HTR-8/SVneo (cell line): Measurements from ENCODE around the gene HDAC4.
"Not testable (repeated sequence)": the region's sequence is repeated elsewhere in the genome, so short reads cannot be mapped to it uniquely, and the experiment has no call there.

Source experiments
- DNase-seq: peaks from one replicate; pipeline ENCODE4 v3.0.0; 2011; ENCODE audit warnings: low spot score, mixed read lengths; ENCODE audit not compliant: insufficient read length
- FAIRE-seq: peaks from 2 replicates; lab custom pipeline; 2011; peaks lifted over from hg19 to GRCh38; lab: Jason Lieb, UNC

Gene HDAC4

DNA sequence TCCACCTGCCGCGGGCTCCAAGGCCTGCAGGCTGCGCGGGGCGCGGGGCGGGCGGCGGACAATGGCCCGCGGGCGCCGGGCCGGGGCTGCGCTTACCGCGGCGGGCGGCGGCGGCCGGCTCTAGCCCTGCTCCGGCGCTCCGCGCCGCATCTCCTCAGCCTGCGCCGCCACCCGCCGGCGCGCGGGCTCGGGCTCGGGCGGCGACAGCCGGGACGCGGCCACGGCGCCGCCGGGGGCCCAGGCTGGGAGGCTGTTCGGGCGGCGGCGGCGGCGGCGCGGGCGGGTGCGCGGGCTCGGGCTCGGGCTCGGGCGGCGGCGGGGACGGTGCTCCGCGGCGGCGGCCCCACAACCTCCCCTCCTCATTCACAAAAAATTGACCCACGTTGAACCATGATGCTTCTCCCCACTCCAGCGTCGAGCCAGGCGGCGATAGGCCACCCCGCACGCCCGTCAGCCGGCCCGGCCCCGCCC is at the start of gene HDAC4:
TSS of gene HDAC4 (minus strand) at position 425 of the 471 bp plus-strand sequence. CDS start 48,321 bp downstream, outside the sequence.
- DNase-seq (no peak), FAIRE-seq (no peak)

- not testable (repeated sequence) for FAIRE-seq, DNase-seq
Observed at GRCh38 chr2:239449468-239449867, 48.6 kb upstream of the HDAC4 start.

GRCh38 chr2:239445771-239446524 is 45.1 kb upstream of the HDAC4 start:
- FAIRE-seq (no peak), DNase-seq (no peak)

DNA sequence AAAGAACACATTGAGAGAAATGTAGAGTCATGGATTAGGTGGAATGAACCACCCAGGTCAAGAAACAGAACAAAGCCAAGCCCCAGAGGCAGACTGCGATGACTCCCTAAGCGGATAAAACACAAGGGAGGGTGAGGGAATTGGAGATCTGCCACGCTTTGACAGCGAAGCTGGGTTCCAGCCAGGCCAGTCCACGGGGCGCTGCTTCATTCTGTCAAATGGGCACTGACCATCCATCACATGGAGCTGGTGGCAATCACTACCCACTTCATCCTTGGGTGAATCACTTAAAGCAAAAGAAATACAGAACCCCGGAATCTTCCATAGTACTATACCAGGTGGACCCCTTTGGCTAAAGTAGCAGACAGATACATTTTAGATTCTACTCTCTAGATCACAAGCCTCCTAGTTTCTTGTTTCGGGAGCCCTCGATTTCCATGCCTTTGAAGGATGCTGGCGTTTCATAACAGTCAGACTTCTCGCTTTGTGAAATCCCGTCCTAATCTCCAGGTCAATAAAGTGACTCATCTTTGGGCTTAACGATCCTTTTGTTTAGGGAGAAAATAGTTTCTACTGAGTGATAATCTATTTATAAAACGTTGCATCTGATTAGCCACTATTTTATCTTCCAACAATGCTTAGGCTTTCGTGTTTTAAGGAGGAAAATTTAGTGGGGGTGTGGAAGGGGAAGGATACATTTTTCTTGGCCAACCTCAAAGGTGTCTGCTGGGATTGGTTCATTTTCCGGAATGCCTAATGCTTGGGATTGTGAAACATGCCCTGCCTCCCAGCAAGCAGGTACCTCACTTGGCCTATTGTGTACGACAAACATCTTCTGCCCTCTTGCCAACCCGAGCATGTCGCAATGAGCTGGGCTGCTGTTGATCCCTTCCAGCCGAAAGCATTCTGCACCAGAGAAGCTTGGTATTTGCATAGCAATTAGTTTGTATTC is 44.1 kb upstream of the HDAC4 start:
- FAIRE-seq = no peak
- DNase-seq = no peak

GRCh38 chr2:239443666-239444567 is 43.1 kb upstream of the HDAC4 start:
- peak; percentile 74 for FAIRE-seq
- DNase-seq = peak; percentile 56

- DNase-seq = no peak
- FAIRE-seq = no peak
Observed at GRCh38 chr2:239443102-239443620, 42.3 kb upstream of the HDAC4 start.

DNA sequence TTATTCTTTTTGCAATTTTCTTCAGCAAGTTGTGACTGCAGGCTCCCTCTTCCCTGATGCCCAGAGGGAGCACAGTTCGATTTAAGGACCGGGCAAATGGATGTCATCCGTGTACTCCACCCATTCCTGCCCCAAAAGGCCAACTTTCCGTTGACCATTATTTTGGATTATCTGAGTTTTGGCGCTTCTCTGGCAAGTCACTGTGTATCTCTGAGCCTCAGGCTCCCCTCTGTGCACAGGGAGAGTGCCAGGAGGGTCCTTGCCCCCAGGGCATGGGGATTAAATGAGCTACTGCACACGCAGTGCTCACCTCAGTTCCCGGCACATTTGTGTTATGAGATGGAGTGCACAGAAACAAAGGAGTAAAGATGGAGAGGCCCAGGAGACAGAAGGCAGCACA is 41.4 kb upstream of the HDAC4 start:
- DNase-seq = no peak
- no peak for FAIRE-seq

DNA sequence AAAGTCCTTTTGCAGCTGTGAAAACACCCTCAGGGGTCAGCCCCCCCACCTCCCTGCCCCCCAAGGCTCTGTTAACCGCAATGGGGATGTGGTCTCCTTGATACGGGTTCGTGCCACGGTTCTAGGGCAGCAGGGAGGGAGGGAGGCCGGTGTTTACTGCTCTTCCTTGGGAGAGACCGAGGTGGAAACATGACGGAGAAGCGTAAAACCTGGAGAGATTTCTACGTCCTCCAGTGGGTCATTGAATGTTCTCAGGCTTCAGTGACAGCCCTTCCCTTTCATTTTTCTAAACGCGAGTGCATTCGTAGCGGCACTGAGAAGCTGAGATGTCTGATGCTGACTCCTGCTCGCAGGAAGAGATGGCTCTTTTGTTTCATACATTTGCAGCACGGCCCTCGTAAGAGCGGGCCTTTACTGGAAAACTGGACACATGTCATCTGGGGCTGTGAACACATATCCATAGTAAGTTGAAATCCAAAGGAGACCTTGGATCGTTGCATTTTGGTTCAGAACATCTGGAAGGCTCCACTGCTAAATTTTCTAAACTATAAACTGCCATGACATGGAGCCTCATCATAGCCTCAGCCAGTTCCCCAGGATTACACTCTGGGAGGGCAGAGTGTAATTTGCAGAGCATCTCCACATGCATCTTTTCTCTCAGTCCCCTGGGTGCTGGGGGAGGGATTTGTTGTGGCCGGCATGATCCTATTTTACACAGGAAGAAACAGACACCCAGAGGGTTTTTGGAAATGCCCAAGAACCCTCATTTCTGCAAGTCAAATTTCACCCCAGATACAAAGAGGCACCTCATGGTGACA is 40.6 kb upstream of the HDAC4 start:
- DNase-seq (no peak), FAIRE-seq (no peak)

- FAIRE-seq (no peak), DNase-seq (no peak)
Observed at GRCh38 chr2:239440511-239440959, 39.7 kb upstream of the HDAC4 start.

DNA sequence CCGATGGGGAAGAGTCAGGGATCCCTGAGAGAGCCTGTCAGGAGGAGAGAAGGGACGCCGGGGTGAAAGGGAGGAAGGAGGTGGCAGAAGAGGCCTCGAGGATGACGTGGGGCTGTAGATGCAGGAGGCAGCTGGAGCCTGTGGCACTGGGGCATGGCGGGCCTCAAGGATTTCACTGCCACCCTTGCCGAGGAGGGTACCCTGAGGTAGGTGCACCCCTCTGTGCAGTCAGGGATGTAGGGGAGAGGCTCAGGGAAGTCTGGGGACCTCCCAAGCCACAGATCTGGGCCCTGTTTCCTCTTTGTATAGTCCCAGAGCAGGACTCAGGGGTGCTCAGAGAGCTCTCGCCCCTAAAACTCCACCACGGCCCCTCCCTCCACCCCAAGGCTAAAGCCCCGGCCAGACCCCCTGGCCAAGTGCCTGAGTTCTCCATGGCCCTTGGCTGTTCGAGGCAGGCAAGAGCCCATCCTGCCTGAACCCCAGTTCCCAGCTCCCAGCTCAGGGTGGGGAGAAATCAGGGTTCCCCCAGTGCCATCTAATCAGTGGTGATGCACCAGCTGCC is 39.0 kb upstream of the HDAC4 start:
- DNase-seq (no peak), FAIRE-seq (no peak)

DNA sequence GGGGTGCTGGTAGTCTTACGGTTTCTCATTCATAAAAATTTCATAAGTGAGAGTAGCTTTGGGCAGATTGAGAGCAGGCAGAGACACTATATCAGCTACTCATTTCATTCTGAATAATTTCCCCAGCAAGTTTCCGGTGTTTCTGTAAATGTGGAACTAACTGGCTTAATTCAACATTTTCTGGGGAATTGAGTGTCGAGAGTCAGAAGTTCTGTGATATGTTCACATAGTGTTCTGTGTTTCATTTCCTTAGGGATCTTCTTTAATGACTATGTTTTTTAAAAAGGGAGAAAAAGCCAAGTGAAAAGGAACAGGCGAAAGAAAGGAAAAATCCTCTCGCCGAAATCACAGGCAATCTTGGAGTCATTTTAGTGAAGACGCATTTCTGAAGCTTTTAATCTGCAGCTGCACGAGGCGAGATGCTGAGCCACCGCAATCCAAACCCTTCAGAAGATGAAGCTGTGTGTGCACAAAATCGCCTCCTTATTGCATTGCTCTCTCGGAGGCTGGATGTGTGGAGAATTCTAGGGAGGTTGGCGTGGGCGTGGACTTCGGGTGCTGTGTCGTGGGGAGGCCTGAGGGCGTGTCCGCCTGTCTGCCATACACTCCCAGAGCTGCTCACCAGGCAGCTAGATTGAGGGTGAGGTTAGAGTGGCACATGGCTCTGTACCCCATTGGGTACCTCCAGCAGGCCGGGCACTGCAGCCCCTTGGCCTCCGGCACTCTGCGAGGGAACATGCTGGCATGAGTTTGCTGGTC is 38.4 kb upstream of the HDAC4 start:
- no peak for FAIRE-seq
- no peak for DNase-seq

- no peak for DNase-seq
- no peak for FAIRE-seq
Observed at GRCh38 chr2:239438368-239438767, 37.5 kb upstream of the HDAC4 start.

DNA sequence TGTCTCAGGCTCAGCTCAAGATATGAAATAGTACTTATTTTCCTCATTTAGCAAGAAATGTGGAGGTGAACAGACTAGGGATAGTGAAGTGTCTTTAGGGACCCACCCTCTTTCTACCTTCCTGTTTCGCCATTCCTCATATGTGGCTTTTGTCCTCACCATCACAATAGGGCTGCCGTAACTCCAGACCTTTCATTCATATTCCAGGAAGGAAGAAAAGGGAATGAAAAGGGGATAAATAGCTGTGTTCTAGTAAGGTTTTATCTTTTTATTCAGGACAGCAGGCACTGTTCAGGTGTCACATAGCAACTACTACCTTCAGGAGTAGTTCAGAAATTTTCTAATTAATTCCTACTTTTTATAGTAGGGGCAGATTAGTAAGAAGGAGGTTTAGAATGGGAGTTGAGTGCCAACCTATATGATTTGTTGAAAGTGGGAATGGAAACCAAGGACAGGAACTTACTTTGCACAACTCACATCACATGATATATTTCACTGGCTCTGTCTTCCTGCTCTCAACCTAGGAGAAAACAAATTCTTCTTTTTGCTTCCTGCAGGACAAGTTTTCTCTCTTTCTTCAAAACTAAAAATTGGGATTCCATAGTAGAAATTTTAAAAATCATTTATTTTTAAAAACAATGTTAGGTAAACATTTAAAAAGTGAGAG is 36.0 kb upstream of the HDAC4 start:
- DNase-seq = no peak
- no peak for FAIRE-seq

- DNase-seq (no peak), FAIRE-seq (no peak)
Observed at GRCh38 chr2:239436076-239436475, 35.3 kb upstream of the HDAC4 start.

DNA sequence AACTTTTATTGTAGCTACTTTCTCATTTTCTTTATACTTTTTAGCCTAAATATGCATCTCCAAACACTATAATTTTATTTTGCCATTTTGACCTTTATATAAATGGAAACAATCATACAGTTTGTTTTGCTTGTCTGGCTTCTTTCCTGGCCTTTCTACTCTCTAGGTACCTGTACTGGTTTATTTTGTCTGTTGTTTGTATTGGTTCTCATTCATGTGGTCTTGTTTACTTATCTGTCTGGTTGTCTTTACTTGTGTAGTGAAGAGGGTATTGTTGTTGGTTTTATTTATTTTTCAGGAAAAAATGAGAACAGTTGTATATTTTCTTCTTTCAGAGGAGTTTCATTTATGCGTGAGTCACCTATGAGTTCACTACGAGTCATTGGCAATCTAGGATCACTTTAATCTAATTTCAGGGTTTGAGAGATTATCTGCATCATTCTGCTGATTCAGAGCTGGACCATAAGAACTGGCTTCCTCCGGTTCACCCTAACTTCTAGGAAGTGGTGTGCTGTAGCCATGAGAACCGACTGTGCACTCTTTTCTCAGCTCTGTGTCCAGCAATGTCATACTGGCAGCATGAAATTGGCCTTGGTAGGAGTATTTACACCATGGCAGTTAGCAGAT is 33.1 kb upstream of the HDAC4 start:
- no peak for FAIRE-seq
- DNase-seq = no peak

GRCh38 chr2:239432174-239432573 is 31.4 kb upstream of the HDAC4 start:
- no peak for FAIRE-seq
- no peak for DNase-seq

DNA sequence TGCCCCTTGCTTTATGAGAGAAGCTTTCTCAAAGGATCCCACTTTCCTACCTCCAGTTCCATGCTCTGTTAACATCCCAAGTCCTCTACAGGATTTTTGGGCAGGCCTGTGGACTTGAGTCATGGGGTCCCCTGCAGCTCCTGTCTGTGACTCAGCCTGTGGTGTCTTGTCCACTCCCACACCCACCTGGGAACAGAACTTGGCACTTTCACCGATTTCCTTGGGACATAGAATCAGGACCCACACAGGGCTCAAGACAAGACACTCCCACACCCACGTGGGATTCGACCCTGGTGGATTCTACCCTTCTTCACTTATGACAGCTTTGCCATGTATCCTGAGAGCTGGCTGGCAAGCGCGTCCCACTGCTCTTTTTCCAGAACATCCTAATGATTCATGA is 30.7 kb upstream of the HDAC4 start:
- FAIRE-seq (no peak), DNase-seq (no peak)
